Measurements from ENCODE around the gene ZNF263. TPM values are rescaled to one million over a fixed set of nuclear protein-coding genes. Genes with fewer than 3 reads are reported as not detected.

ZNF263 gene
- total RNA-seq, 1 experiment from 2014 or later, result 29.5 TPM

- TF ChIP-seq IRF2 (CRISPR knock-in tag; IDR thresholded peaks at IDR 0.05; ENCODE audit: borderline replicate concordance, low read depth), result no peak
- no peak for TF ChIP-seq MYBL2 (CRISPR knock-in tag; IDR thresholded peaks at IDR 0.05)
- no peak for TF ChIP-seq SMAD4 (CRISPR knock-in tag; IDR thresholded peaks at IDR 0.05)
Observed at GRCh38 chr16:3254309-3254708, 29.0 kb upstream of the ZNF263 start (continued).

GRCh38 chr16:3256146-3256865, 27.0 kb upstream of the ZNF263 start, which contains the start of gene MEFV:
Gene MEFV (minus strand): TSS chr16:3256633. CDS start chr16:3256587, 46 bp downstream.
- no peak for DNase-seq (ENCODE audit: low spot score)
- ChIA-PET CTCF (interaction anchor here (1.2 to 1.5 kb wide), 2 partner anchors 11 to 22 kb away, joined by 3 to 5 read pairs; partner anchors contain the start of gene ZNF200), POLR2A (interaction anchor here (0.6 kb wide), 1 partner anchor 16 kb away, joined by 3 read pairs; no protein-coding TSS in a partner anchor)
- TF ChIP-seq, protein P1, sequence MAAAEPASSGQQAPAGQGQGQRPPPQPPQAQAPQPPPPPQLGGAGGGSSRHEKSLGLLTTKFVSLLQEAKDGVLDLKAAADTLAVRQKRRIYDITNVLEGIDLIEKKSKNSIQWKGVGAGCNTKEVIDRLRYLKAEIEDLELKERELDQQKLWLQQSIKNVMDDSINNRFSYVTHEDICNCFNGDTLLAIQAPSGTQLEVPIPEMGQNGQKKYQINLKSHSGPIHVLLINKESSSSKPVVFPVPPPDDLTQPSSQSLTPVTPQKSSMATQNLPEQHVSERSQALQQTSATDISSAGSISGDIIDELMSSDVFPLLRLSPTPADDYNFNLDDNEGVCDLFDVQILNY (CRISPR knock-in tag; IDR thresholded peaks at IDR 0.05), result no peak
- no peak for TF ChIP-seq TEAD1 (CRISPR knock-in tag; IDR thresholded peaks at IDR 0.05)
- TF ChIP-seq ETV6 (CRISPR knock-in tag; IDR thresholded peaks at IDR 0.05), result no peak
- TF ChIP-seq KAT7 (CRISPR knock-in tag; IDR thresholded peaks at IDR 0.05; ENCODE audit: borderline replicate concordance), result no peak
- no peak for TF ChIP-seq SP1 (CRISPR knock-in tag; conservative IDR thresholded peaks at IDR 0.05)
- no peak for TF ChIP-seq RORB (CRISPR knock-in tag; IDR thresholded peaks at IDR 0.05)
- no peak for TF ChIP-seq AFF4 (CRISPR knock-in tag; IDR thresholded peaks at IDR 0.05; ENCODE audit: borderline replicate concordance)
- TF ChIP-seq ESRRA (CRISPR knock-in tag; IDR thresholded peaks at IDR 0.05; ENCODE audit: borderline replicate concordance), result no peak
- TF ChIP-seq GTF2I (CRISPR knock-in tag; conservative IDR thresholded peaks at IDR 0.05), result no peak
- no peak for ATAC-seq
- H3K27me3 Mint-ChIP-seq (ENCODE audit: low read depth), result peaks cover 56% of the 10 kb centered on the region
- H3K27ac Mint-ChIP-seq, result no peak within 1 kb of the TSS
- peaks cover 9% of the 10 kb centered on the region for H3K9me3 Mint-ChIP-seq
- no peaks in the 10 kb centered on the region for H3K36me3 Mint-ChIP-seq
- no peaks in the 10 kb centered on the region for H3K4me1 Mint-ChIP-seq
- no peak within 1 kb of the TSS for H3K4me3 Mint-ChIP-seq

DNA sequence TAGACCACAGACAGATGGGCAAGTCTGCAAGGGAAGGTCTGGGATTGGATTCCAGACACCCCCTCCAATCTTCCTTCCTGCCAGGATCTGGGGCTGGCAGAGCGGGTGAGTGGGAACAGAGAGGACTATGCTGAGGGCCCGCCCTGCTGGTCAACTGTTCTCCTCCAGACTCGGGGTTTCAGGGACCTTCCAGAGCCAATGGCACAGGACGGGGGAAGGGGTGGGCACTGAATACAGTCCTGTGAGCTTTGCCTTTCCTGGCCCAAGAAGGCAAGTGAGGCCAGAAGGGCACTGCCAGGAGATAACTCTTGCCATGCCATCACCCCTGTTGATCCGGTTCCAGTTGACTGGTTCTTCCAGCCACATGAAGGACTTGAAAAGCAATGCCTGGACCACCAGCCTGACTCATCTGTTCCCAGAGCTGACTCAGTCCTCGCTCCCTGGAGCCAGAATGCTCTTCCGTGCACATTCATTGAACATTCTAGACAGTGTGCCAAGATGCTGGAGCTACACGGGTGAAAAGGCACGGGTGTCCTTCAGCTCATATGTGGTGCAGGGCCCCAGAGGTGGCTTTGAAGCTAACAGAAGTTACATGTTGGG, 26.3 kb upstream of the ZNF263 start:
- POLR2A ChIA-PET, result interaction anchor here (0.6 kb wide), 1 partner anchor 15 kb away, joined by 3 read pairs; no protein-coding TSS in a partner anchor
- ATAC-seq (no peak), DNase-seq (ENCODE audit: low spot score) (no peak)
- Mint-ChIP-seq H3K9me3 (peaks cover 4% of the 10 kb centered on the region), H3K4me3 (no peak overlapping the region), H3K36me3 (no peaks in the 10 kb centered on the region), H3K27ac (no peak overlapping the region), H3K27me3 (ENCODE audit: low read depth) (peaks cover 58% of the 10 kb centered on the region), H3K4me1 (no peaks in the 10 kb centered on the region)
- TF ChIP-seq ATF1 (CRISPR knock-in tag; IDR thresholded peaks at IDR 0.05) (no peak), NR1H2 (CRISPR knock-in tag; IDR thresholded peaks at IDR 0.05) (no peak), MYBL2 (CRISPR knock-in tag; IDR thresholded peaks at IDR 0.05) (no peak), CTCF (IDR thresholded peaks at IDR 0.05) (no peak), ZBTB21 (CRISPR knock-in tag; IDR thresholded peaks at IDR 0.05; ENCODE audit: borderline replicate concordance) (no peak)
- TF ChIP-seq, protein P2, sequence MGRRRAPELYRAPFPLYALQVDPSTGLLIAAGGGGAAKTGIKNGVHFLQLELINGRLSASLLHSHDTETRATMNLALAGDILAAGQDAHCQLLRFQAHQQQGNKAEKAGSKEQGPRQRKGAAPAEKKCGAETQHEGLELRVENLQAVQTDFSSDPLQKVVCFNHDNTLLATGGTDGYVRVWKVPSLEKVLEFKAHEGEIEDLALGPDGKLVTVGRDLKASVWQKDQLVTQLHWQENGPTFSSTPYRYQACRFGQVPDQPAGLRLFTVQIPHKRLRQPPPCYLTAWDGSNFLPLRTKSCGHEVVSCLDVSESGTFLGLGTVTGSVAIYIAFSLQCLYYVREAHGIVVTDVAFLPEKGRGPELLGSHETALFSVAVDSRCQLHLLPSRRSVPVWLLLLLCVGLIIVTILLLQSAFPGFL (CRISPR knock-in tag; IDR thresholded peaks at IDR 0.05; ENCODE audit: borderline replicate concordance), result no peak
- CTCF ChIA-PET, result interaction anchor here (1.2 to 1.5 kb wide), 2 partner anchors 10 to 22 kb away, joined by 3 to 5 read pairs; partner anchors contain the start of gene ZNF200

Data from WTC11 (cell line).